Measurements from ENCODE around the gene KREMEN1. TPM values are rescaled to one million over a fixed set of nuclear protein-coding genes. Genes with fewer than 3 reads are reported as not detected.

KREMEN1 gene
- total and polyA plus RNA-seq, 2 experiments from 2014 or later = 1.8 to 3.8 TPM

GRCh38 chr22:29152045-29152953 lies 79.5 kb downstream of the KREMEN1 start (continued):
- TF ChIP-seq EZH2phosphoT487 (IDR thresholded peaks at IDR 0.05; ENCODE audit: unreplicated experiment) = no peak
- TF ChIP-seq EZH2 (IDR thresholded peaks at IDR 0.05; ENCODE audit: low read depth, unreplicated experiment) = no peak
- no peak for TF ChIP-seq ZNF331 (CRISPR knock-in tag; IDR thresholded peaks at IDR 0.05; ENCODE audit: low read depth)
- no peak for TF ChIP-seq STAT1 (IDR thresholded peaks at IDR 0.05; ENCODE audit: unreplicated experiment)
- TF ChIP-seq JUNB (IDR thresholded peaks at IDR 0.05; ENCODE audit: unreplicated experiment) = no peak
- TF ChIP-seq NANOG (IDR thresholded peaks at IDR 0.05; ENCODE audit: borderline replicate concordance) = no peak
- no peak for TF ChIP-seq ETS1 (IDR thresholded peaks at IDR 0.05)
- TF ChIP-seq REST (IDR thresholded peaks at IDR 0.05; ENCODE audit: unreplicated experiment) = no peak
- TF ChIP-seq CREB1 (CRISPR knock-in tag; IDR thresholded peaks at IDR 0.05; ENCODE audit: low read depth) = no peak

- H3K4me1 ChIP-seq (ENCODE audit: insufficient read depth) = peaks cover 36% of the 10 kb centered on the region
- Mint-ChIP-seq H3K9me3 (no peaks in the 10 kb centered on the region), H3K36me3 (ENCODE audit: low read depth) (no peaks in the 10 kb centered on the region), H3K4me1 (peaks cover 47% of the 10 kb centered on the region), H3K4me3 (no peak overlapping the region; the same call in 2 of the 3 replicates), H3K27ac (no peak overlapping the region), H3K27me3 (ENCODE audit: insufficient read depth, low read depth, poor library complexity) (peaks cover 10% of the 10 kb centered on the region)
- no peaks in the 10 kb centered on the region for H3K36me3 ChIP-seq (ENCODE audit: insufficient read depth)
- no peaks in the 10 kb centered on the region for H3K27me3 ChIP-seq (ENCODE audit: insufficient read depth)
- peak overlapping the region; percentile 68; the same call in 1 of the 2 replicates for H3K4me2 ChIP-seq
- 0 out of 2 replicates have a peak overlapping the region, but pooled peaks have one; percentile 41 for H3K27ac ChIP-seq (ENCODE audit: low read depth)
- DNase-seq (ENCODE audit: low spot score) (no peak), ATAC-seq (no peak)
- H2AFZ ChIP-seq = no peak overlapping the region
- H4K20me1 ChIP-seq (replicated peaks; ENCODE audit: insufficient read depth) = no peaks in the 10 kb centered on the region
- H3K4me3 ChIP-seq = no peak overlapping the region; the same call in 1 of the 2 replicates
- peaks cover 6% of the 10 kb centered on the region for H3K9me2 ChIP-seq (ENCODE audit: insufficient read depth)
- H3F3A ChIP-seq (replicated peaks; ENCODE audit: low read depth) = peaks cover 6% of the 10 kb centered on the region; the same call in 1 of the 2 replicates
- H3K79me2 ChIP-seq (replicated peaks; ENCODE audit: insufficient read depth) = no peaks in the 10 kb centered on the region
- TF ChIP-seq ZNF331 (CRISPR knock-in tag; IDR thresholded peaks at IDR 0.05; ENCODE audit: low read depth) = no peak
- no peak for TF ChIP-seq ETS1 (IDR thresholded peaks at IDR 0.05)
- TF ChIP-seq EZH2phosphoT487 (IDR thresholded peaks at IDR 0.05; ENCODE audit: unreplicated experiment) = no peak
- TF ChIP-seq NANOG (IDR thresholded peaks at IDR 0.05; ENCODE audit: borderline replicate concordance) = no peak
- TF ChIP-seq REST (IDR thresholded peaks at IDR 0.05; ENCODE audit: unreplicated experiment) = no peak
Observed at GRCh38 chr22:29152954-29153719, 80.3 kb downstream of the KREMEN1 start.
